Panc1 (cell line): ENCODE results near the gene GPD2. TPM values are rescaled to one million over a fixed set of nuclear protein-coding genes. Genes with fewer than 3 reads are reported as not detected.

ENCODE experiments used
- ATAC-seq: fragments of 200-7000 bp; cut with Tn5 transposase; 2 replicates; pipeline ENCODE4 v1.9.1; 2020; ENCODE audit warnings: mild to moderate bottlenecking, moderate library complexity
- BruUV-seq: library from RNA; stranded (reverse); fragments of 400-500 nt; replicated peaks from 2 replicates; lab custom pipeline; 2021; lab: Mats Ljungman, UMichigan
- CTCF ChIA-PET: fragments of 300-600 bp; sonication (Branson Sonifier 250); formaldehyde crosslinking; loops from one replicate; lab custom pipeline; 2022; ENCODE audit warnings: antibody characterized with exemption; lab: Charles Lee
- POLR2A ChIA-PET: fragments of 300-600 bp; sonication (Branson Sonifier 250); formaldehyde crosslinking; loops from one replicate; lab custom pipeline; 2022; ENCODE audit warnings: antibody characterized with exemption; lab: Charles Lee
- DNase-seq: peaks from one replicate; pipeline ENCODE4 v3.0.0-alpha.2; 2010; ENCODE audit warnings: low read depth, low spot score
- H3K27ac ChIP-seq: 2 replicates; pipeline ENCODE4 v1.5.1; 2011; ENCODE audit warnings: mild to moderate bottlenecking, low read length, inconsistent platforms
- H3K27me3 ChIP-seq: fragments of 200-500 bp; sonication (Bioruptor generic); 2 replicates; pipeline ENCODE4 v1.6.0; 2014; ENCODE audit warnings: low read length, inconsistent platforms; ENCODE audit not compliant: control insufficient read depth, insufficient read depth
- H3K36me3 ChIP-seq: fragments of 200-500 bp; sonication (Bioruptor generic); 2 replicates; pipeline ENCODE4 v1.5.1; 2014; ENCODE audit warnings: inconsistent platforms, mild to moderate bottlenecking, low read length, moderate library complexity; ENCODE audit not compliant: control insufficient read depth, insufficient read depth
- H3K4me1 ChIP-seq: 2 replicates; pipeline ENCODE4 v1.5.1; 2011; ENCODE audit warnings: inconsistent platforms, mild to moderate bottlenecking, low read length, moderate library complexity; ENCODE audit not compliant: control insufficient read depth, insufficient read depth
- H3K4me3 ChIP-seq, 2 experiments: 2 replicates each; pipeline ENCODE4 v1.5.1; 2011 to 2012; ENCODE audit warnings: low read depth in 2 of 2, low read length in 2 of 2, mild to moderate bottlenecking in 2 of 2, inconsistent platforms in 1 of 2, moderate library complexity in 1 of 2
- H3K9me3 ChIP-seq: fragments of 200-500 bp; sonication (Bioruptor generic); 2 replicates; pipeline ENCODE4 v1.5.1; 2014; ENCODE audit warnings: low read depth, mild to moderate bottlenecking, inconsistent platforms, low read length, moderate library complexity; ENCODE audit not compliant: control insufficient read depth, insufficient read depth
- POLR2AphosphoS5 ChIP-seq: IDR thresholded peaks from 2 replicates; pipeline ENCODE4 v1.6.1; 2012; ENCODE audit warnings: mild to moderate bottlenecking, low read depth, low read length, moderate library complexity
- SIN3A ChIP-seq: IDR thresholded peaks from 2 replicates; pipeline ENCODE4 v1.6.1; 2012; ENCODE audit warnings: low read depth, mild to moderate bottlenecking, low read length, moderate library complexity, borderline replicate concordance; ENCODE audit not compliant: insufficient read depth
- TCF7L2 ChIP-seq: IDR thresholded peaks from 2 replicates; pipeline ENCODE4 v1.6.1; 2011; ENCODE audit warnings: mild to moderate bottlenecking, low read depth, low read length, inconsistent platforms
- in situ Hi-C: cut with HindIII; loops from 2 replicates; pipeline ENCODE4 v1.10.0; 2016; ENCODE audit warnings: low sequenced_read_pairs, low pct_unique_long_range_greater_than_20kb
- intact Hi-C: fragments of 100-400 bp; cut with micrococcal nuclease; formaldehyde crosslinking; loops from one replicate; pipeline ENCODE4 v1.10.0; 2022; ENCODE audit not compliant: unreplicated experiment
- total RNA-seq: library from RNA; stranded (reverse); gene quantifications from one replicate; pipeline ENCODE4 v1.2.1, GENCODE V29; 2021; ENCODE audit not compliant: unreplicated experiment
- TF ChIP-seq, protein P1 (sequence below): fragments of 450-650 bp; IDR thresholded peaks from 2 replicates; pipeline ENCODE4 v1.5.1; 2017; ENCODE audit warnings: mild to moderate bottlenecking
- TF ChIP-seq, protein P2 (sequence below), 2 experiments: IDR thresholded peaks; 2 replicates each; pipeline ENCODE4 v1.6.1; 2011 to 2012; ENCODE audit warnings: low read depth in 2 of 2, control low read depth in 1 of 2, low read length in 1 of 2, mild to moderate bottlenecking in 1 of 2, moderate library complexity in 1 of 2; ENCODE audit not compliant: insufficient read depth in 1 of 2

GPD2 gene
- total RNA-seq, 1 experiment from 2014 or later: 27.5 TPM

DNA sequence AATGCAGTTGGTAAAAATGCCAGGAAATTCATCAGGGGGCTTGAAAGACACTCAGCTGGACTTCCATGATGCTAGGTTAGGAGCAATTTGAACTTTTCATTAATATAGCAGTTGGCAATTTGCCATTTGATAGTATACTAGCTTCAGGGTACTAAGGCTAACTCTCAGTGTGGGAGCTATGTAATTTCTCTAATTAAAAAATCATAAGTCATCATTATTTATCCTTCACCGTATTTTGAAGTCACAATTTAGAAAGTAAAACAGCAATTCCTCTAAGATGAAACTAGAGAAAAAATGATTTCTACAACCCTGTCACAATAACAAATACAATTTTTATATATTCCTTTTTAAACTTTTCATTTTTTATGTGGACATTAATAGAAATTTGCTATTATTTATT, 190.8 kb downstream of the GPD2 start:
- Histone ChIP-seq H3K4me1 (no peaks in the 10 kb centered on the region), H3K4me3 (no peak overlapping the region), H3K27me3 (no peaks in the 10 kb centered on the region), H3K9me3 (no peaks in the 10 kb centered on the region), H3K36me3 (no peaks in the 10 kb centered on the region), H3K27ac (no peak overlapping the region)
- in situ Hi-C loops: no loop called here
- no peak for ATAC-seq
- TF ChIP-seq SIN3A (no peak), TCF7L2 (no peak), POLR2AphosphoS5 (no peak)
- TF ChIP-seq, protein P1, sequence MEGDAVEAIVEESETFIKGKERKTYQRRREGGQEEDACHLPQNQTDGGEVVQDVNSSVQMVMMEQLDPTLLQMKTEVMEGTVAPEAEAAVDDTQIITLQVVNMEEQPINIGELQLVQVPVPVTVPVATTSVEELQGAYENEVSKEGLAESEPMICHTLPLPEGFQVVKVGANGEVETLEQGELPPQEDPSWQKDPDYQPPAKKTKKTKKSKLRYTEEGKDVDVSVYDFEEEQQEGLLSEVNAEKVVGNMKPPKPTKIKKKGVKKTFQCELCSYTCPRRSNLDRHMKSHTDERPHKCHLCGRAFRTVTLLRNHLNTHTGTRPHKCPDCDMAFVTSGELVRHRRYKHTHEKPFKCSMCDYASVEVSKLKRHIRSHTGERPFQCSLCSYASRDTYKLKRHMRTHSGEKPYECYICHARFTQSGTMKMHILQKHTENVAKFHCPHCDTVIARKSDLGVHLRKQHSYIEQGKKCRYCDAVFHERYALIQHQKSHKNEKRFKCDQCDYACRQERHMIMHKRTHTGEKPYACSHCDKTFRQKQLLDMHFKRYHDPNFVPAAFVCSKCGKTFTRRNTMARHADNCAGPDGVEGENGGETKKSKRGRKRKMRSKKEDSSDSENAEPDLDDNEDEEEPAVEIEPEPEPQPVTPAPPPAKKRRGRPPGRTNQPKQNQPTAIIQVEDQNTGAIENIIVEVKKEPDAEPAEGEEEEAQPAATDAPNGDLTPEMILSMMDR: no peak
- TF ChIP-seq, protein P2, sequence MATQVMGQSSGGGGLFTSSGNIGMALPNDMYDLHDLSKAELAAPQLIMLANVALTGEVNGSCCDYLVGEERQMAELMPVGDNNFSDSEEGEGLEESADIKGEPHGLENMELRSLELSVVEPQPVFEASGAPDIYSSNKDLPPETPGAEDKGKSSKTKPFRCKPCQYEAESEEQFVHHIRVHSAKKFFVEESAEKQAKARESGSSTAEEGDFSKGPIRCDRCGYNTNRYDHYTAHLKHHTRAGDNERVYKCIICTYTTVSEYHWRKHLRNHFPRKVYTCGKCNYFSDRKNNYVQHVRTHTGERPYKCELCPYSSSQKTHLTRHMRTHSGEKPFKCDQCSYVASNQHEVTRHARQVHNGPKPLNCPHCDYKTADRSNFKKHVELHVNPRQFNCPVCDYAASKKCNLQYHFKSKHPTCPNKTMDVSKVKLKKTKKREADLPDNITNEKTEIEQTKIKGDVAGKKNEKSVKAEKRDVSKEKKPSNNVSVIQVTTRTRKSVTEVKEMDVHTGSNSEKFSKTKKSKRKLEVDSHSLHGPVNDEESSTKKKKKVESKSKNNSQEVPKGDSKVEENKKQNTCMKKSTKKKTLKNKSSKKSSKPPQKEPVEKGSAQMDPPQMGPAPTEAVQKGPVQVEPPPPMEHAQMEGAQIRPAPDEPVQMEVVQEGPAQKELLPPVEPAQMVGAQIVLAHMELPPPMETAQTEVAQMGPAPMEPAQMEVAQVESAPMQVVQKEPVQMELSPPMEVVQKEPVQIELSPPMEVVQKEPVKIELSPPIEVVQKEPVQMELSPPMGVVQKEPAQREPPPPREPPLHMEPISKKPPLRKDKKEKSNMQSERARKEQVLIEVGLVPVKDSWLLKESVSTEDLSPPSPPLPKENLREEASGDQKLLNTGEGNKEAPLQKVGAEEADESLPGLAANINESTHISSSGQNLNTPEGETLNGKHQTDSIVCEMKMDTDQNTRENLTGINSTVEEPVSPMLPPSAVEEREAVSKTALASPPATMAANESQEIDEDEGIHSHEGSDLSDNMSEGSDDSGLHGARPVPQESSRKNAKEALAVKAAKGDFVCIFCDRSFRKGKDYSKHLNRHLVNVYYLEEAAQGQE (IDR thresholded peaks at IDR 0.05; ENCODE audit: insufficient read depth in 1 of 2, low read depth in 2 of 2, low read length in 1 of 2): no peak
- ChIA-PET CTCF (no interaction called here), POLR2A (no interaction called here)
- intact Hi-C loops: no loop called here
- no peak for DNase-seq
- no TSS peak for BruUV-seq

DNA sequence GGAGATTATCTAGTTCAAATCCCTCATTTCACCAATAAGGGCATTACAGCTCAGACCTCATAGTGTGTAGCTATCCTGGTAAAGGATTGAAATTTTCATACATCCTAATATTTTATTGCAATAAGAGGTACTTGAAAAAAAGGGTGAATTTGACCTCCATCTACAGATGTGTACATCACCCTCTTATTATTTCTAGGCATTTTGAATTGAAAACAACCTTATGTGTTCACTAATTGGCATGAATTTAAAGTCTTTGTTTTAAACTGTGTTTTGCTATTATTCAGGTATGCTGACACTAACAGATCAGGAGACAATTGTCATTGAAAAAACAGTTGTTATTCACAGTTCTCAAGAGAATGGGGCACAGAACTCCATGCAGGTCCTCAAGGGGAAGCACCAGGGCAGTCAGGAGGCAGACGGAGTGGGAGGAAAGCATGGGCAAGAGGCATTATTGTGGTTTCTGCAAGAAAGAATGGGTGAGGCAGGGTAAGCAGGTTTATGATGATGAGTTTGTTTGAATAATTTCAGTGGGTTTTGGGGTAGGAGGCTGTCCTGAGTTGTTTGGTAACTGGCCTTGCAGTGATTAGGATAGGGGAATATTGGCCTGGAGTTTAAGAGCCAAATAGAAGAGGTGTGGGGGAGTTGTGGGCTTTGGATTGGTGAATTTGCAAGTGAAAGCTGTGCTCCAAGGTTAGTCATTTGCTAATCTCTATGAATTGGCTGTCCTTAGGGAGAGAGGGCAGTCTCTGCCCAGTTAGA, 194.6 kb downstream of the GPD2 start:
- Histone ChIP-seq H3K4me3 (no peak overlapping the region), H3K36me3 (no peaks in the 10 kb centered on the region), H3K27ac (no peak overlapping the region), H3K9me3 (no peaks in the 10 kb centered on the region), H3K4me1 (no peaks in the 10 kb centered on the region), H3K27me3 (no peaks in the 10 kb centered on the region)
- ChIA-PET CTCF (no interaction called here), POLR2A (no interaction called here)
- no peak for ATAC-seq
- intact Hi-C loops: no loop called here
- in situ Hi-C loops: no loop called here
- no peak for DNase-seq
- TF ChIP-seq, protein P2 (IDR thresholded peaks at IDR 0.05; ENCODE audit: insufficient read depth in 1 of 2, low read depth in 2 of 2, low read length in 1 of 2): no peak
- no peak for TF ChIP-seq SIN3A
- no peak for TF ChIP-seq TCF7L2
- no TSS peak for BruUV-seq
